MV-4-11 (cell line): ENCODE data around the gene KCNJ9.

Source experiments
- DNase-seq: peaks from one replicate; lab custom pipeline; 2025; lab: John Stamatoyannopoulos, UW

Gene KCNJ9

DNA sequence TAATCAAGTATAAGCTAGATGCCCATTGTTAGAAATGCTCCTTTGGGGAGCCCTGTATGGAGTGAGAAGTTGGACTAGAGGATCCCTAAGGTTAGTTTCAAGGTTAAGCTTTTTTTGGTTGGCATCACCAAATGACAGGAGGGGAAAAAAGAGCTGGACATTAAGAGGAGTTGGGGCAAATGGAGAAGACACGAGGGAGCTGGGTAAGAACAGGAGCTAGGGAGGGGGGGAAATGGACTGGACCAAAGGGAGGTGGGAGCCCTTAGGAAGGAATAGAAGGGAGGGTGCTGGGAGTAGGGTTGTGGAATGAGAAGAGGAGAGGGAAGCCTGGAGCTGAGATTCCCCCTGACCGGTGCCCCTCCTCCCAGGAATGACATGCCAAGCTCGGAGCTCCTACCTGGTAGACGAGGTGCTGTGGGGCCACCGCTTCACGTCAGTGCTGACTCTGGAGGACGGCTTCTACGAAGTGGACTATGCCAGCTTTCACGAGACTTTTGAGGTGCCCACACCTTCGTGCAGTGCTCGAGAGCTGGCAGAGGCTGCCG, 5.9 kb downstream of the KCNJ9 start:
- no peak for DNase-seq

DNA sequence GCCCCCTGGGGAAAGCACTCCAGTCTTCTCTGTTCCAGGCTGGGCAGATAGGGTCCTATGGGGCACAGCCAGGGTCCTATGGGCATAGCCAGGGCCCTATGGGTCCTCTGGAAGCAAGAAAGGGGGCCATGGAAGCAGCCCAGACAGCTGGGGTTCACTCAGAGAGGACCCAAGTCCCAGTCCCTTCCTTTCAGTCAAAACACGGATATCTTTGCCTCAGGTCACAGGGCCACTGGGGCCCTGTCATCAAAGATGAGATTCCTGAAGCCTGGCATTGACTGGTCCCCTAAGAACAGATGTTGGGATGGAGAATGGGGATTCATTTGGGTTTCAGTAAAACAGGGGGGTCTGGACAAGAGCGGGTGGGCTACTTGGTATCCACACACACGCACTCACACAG, 8.5 kb downstream of the KCNJ9 start:
- DNase-seq: no peak

DNA sequence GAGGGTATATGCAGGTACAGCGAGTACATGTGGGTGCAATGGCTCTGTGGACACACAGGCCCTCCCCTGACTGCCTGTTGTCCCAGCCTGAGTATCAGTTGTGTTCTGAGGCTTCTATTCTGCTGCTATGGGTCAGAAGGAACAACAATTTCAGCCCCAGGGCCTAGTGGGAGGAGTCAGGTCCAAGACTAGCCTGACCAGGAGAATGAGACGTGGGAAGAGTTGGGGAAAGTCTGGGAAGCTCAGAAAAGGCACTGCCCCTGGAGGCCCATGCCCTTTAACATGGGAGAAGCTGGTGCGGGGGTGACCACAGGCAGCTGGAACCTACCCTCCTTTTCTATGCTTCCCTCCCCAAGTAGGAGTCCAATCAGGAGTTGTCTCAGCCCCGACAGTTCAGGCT, 9.4 kb downstream of the KCNJ9 start:
- DNase-seq: no peak

DNA sequence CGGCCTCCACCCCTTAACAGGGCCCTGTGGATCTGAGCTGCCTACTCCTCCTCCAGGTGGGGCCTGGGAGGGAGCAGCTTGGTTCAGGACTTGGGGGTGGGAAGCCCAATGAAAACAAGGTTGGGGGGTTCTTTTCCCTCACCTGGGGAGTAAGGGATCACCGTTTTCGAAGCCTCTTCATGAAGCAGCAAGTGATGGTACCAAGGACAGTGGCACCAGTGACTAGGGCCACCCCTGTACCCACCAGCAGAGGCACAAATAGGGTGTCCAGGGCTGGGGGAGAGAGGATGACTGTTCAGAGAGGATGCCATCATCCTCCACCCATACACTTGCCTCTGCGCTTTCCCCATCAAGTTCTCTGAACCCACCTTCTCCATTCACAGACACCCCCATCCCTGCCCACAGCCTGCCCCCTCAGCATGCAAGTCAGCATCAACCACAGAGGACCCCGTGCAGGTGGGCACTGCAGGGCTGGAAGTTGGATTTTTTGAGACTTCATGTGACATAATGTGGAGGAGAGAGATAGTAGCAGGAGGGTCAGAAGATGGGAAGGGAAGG, 10.4 kb downstream of the KCNJ9 start:
- DNase-seq: no peak

DNA sequence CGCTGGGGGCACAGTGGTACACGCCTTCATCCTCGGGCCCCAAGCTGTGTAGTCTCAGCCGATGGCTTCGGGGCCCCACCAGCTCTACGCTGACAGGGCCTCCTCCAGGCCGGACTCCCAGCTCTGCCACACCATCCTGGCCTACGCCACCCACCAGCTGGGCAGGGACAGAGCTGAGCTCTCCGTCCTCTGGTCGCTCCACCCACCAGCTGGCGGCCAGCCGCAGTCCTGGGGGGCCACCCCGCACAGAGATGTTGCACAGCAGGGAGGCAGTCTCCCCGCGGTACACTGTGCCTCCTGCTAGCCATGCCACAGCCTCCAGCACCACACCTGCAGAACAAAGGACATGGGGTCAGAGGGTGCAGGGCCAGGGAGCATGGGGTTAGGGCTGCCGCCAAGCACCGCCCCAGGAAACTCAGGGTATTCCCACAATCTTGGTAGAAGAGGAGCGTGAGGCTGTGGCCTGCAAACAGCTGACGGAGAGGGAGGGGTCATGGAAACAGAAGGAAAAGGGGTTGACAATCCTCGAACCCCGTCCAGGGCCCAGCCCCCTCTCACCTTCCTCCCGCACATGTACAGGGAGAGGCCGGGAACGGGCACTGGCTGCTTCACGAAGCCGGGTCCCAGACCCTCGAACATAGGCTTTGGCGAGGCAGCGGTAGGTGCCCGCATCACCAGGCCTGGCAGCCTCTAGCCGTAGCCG, 11.2 kb downstream of the KCNJ9 start:
- DNase-seq: no peak

DNA sequence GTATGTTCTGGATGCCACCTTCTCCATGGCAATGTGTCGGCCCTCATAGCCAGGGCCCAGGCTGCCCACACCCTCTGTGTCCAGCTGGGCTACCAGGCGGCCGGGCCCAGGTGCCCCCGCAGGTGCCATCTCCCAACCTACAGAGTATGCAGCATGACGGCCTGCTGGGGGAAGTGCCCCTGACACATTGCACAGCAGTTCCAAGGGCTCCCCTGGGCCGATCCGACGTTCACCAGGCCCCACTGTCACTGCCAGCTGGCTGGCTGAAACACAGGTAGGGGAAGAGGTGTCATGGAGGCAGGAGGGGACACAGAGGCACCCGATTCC, 11.7 kb downstream of the KCNJ9 start:
- no peak for DNase-seq

DNA sequence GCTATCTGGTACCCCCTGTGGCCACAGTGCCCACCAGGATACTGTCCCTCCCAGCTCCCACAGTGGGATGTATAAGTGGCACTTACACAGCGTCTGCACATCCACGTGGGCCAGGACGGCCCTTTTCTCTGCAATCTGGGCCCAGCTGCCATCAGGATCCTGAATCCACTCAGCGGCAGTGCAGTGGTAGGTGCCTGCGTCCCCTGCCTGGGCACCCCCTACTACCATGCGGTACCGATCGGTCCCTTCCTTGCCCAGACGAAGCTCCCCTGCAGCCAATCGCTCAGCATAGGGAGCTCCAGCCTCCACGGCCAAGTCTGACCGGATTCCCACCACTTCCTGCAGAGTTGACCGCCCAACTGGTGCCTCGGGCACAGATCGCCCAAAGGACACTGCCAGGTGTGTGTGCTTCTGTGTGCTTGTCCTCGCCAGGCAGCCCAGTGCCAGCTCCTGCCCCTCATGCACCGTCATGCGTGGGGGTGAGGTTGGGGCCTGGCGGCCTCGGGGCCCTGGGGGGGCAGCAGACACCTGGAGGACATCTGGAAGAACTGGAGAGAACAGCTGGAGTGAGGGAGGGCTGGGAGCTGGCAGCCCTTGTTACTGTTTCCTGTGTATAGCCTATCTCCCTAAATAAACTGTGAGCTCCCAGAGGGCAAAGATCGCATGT, 12.4 kb downstream of the KCNJ9 start:
- DNase-seq: no peak

DNA sequence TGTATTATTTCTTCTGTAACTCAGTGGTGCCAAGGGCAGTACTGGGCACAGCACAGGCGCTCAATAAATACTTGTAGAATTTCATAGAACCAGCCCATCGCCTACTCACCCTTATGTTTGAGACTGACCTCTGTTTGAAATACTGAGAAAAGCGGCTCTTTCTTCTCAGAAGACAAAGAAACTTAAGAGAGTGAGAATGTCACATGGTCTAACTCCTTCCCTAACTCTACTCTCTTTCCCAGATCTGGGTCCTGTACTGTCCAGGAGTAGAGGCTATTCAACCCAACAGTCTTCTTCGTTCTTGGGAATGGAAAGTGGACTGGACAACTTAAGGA, 12.9 kb downstream of the KCNJ9 start:
- DNase-seq: no peak

DNA sequence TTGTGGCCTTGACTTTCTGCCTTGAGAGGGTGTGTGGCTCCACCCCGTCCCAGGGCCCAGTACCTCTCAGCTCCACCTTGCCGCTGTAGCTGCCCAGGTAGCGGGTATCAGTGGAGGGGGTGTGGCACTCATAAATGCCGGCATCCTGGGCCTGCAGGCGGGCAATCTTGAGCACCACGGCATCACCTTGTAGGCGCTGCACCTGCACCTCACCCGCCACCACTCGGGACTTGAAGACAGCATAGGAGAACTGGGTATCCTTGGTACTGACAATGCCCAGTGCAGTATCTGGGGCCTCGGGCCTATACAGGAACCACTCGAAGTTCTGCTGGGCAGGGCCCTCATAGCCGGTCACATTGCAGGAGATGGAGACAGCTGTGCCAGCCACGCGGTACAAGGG, 13.5 kb downstream of the KCNJ9 start:
- no peak for DNase-seq

DNA sequence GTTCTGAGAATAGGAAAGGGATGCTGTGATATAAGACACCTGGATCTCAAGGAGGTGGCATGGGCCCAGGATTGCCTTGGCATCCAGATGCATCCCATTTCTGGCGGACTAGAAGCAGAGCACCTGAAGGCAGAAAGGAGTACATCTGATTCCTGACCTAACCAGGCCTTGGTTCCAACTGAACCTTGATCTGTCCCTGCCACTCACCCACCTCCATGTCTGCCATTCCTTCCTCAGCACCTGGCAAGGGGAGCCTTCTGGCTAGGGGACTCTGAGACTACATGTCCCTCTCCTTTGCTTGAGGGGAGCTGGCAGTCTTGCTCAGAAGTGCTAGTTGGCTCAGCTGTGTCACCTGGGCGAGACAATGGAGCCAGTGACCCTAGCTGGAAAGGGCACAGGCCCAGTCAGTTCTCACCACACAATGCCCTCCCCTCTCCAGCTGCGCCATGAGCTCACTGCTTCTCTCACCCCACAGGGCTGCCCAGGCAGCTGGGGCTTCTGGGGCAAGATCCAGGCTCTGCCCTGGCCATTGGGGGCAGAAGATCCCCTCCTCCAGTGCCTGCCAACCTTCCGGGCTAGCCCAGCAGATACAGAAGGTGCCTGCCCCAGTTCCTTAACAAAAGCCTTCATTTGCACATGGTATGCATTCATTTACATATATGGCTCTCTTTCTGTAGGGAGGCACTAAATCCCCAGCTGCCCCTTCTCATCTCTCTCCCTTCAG, 14.2 kb downstream of the KCNJ9 start:
- DNase-seq: no peak

DNA sequence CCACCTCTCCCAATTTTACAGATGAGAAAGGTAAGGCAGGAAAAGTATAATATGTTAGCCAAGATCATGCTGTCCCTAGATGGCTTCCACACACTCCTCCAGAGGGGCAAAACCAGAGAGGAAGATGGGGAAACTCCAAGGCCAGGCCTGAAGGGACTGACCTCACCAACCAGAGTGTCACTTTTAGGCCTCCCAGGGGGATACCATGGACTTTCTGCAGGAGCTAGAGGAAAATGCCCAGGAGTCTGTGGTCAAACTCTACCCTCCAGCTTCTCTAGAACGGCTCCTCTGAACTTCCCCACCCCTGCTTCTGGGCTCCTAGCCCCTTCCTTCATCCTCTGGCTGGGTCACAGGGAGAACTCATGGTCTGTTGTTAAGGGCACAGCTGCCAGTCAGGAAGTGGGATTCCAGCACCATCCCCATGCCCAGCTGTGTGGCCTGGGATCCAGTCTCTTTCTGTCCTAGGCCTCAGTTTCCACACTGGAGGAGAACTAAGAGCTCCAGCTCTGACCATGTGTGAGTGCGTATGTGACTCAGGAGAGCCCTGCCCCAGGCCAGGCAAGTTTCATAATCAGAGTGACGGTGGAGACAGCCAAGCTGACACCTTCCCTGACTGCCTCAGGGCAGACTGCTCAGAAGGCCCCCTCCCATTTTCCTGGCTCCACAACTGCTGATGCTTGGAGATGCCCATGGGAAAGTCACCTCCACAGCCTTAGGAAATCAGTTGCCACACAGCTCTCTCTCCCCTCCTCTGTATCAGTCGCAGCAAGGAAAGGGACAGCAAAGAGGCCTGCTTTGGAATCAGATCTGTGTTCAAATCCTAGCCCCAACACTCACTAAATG, 15.2 kb downstream of the KCNJ9 start:
- DNase-seq: peak; percentile 18

DNA sequence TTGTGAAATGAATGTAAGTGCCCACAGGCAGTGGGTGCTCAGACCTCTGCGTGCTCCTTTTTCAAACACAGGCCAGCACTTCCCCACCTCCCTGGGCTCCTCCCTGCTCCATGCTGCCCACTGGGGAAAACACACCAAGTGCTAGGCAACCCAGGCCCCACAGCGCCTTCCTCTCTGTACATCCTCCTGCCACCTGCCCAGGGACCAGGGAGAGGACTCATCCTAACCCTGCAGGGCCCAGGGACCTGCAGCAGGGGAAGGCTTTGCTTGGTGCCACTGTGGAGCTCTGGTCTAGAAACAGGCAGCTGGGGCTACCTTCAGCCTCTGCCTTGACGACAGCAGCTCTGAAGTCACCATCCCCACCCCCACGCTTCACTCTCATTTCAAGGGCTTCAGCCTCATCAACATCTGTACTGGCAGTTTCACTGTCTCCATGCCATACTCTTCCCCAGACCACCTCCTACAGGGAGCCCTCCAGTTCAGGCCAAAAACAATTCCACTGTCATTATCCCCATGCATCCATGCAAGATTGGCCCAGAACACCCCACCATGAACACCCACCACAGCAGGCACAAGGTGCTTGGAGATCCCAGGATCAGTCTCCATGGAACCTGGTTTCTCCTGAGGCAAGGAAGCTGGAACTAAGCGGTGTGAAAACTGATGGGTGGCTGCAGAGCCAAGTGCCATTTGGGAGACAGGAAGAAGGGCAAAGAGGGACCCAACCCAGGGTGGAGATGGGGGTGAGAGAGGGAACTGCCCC, 16.0 kb downstream of the KCNJ9 start:
- no peak for DNase-seq

DNA sequence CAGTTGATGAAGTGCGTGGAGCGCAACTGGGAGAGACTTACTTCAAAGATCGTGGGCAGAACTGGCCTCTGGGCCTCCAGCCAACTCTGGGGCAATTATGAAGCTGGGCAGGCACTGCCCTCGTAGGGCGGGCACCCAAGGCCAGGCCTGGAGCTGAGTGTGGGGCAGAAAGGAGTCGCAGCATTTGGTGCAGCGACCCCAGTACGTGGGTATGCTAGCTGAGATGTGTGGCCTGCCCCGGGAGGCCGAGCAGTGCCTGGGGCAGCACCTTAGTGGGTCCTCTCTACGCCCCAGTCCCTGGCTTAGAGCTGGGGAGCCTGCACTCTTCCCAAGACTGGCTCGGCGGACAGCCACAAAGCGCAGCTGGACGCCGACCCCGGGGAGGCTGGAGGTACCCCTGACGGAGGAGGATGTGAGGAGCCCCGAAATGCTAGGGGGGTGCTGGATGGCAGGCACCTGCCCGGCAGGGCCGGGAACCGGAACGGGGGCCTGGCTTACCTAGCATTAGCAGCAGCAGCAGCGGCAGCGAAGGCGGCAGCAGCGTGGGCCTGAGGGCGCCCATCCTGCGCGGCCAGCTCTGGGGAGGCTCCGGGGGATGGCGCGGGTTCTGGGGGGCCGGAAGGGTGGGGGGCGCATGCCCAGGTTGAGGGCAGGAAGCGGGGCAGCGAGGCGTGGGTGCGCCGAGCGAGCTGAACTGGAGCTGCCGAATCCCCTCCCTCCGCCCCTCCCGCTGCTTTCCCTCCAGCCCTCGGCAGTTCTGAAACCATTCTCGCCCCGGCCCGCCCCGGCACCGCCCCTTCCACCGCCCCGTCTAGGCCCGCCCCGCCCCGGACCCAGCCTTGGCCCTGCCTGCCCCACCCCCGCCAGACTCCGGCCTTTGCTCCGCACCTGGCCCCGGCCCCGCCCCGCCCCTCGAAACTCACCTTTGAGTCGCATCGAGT, 16.8 kb downstream of the KCNJ9 start, which contains the start of gene IGSF8:
TSS of gene IGSF8 (minus strand) at position 709 of the 941 bp plus-strand sequence. CDS start at position 562, 147 bp downstream.
- DNase-seq: peak; percentile 44

DNA sequence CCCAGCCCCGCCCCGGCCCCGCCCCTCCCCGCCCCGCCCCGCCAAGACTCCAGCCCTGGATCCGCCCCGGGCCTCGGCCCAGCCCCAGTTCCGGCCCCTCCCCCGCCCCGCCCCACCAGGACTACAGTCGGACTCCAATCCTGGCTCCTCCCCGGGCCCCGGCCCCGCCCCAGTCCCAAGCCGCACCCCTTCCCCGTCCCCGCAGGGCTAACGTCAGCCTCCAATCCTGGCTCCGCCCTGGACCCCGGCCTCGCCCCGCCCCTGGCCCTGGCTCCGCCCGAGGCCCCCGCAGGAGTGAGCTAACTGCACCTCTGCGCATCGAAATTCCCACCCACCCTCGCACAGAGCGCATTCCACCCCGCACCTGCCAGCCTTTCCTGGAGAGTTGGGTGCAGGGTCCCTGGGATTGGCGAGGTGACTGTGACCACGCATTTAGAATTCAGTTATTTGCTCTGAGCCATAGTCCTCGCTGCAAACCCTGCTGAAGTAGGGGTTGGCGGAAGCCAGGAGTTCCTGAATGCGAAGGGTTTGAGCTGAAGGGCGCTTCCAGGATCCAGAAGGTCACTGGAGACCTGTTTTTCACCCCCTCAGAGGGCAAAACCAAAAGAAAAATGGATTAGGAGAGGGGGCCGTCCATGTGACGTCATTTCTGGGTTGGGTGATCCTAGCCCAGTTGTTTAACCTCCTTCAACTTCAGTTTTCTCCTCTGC, 17.7 kb downstream of the KCNJ9 start:
- peak; percentile 84 for DNase-seq

DNA sequence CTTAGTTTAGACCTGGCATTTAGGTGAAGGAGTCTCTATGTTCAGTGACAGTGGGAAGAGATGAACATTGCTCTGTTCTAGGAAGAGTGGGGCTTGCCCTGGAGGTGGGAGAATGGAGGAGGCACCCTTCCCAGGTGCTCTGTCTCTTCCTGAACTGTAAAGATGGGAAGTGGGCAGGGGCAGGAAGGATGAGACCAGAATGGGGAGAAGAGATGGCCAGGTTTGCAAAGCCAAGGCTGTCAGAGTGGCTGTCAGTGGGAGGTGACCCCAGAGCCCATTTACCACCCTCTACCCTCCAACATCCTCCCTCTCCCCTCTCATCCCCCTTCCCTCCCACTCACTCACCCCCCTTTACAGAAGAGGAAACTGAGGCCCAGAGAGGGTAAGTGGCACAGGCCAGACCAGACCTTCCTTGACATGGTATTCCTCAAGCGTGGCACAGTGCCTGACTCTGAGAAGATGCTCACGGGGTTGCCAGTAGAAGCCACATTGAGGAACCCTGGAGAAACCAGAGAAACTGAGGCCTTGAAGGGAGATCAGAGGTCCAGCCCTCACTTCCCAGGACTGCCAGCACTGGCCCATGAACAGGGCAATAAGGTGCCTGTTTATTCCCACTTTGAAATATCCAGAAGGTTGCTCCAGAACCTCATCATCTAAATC, 18.5 kb downstream of the KCNJ9 start:
- no peak for DNase-seq

DNA sequence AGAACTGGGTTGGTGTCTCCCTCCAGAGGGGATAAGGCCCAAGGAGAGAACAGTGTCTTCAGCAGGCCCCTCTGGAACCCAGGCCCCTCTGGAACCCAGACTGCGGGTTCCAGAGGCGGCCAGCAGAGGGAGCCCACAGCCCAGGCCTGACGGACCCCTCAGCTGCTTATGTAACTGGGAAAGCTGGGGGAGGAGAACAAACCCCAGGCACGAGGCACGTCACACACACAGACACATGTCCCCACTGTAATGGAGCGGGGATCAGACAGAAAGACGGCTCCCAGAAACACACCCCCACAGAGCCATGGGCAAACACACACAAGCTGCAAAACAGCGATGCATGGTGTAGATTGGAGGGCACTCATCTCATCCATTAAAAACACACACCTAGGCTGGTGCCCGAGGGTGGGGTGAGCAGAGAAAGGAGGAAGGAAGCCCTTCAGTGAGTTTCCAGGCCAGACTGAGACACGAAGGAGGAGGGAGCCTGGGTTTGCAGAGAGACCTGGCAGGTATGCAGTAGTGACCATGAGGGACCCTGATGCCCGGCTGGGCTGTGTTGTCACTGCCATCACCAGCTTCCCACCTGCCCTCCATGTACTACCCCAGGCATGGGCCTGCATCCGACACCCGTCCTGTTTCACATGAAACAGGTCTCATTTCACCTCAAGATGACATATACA, 19.8 kb downstream of the KCNJ9 start:
- DNase-seq: peak; percentile 78

DNA sequence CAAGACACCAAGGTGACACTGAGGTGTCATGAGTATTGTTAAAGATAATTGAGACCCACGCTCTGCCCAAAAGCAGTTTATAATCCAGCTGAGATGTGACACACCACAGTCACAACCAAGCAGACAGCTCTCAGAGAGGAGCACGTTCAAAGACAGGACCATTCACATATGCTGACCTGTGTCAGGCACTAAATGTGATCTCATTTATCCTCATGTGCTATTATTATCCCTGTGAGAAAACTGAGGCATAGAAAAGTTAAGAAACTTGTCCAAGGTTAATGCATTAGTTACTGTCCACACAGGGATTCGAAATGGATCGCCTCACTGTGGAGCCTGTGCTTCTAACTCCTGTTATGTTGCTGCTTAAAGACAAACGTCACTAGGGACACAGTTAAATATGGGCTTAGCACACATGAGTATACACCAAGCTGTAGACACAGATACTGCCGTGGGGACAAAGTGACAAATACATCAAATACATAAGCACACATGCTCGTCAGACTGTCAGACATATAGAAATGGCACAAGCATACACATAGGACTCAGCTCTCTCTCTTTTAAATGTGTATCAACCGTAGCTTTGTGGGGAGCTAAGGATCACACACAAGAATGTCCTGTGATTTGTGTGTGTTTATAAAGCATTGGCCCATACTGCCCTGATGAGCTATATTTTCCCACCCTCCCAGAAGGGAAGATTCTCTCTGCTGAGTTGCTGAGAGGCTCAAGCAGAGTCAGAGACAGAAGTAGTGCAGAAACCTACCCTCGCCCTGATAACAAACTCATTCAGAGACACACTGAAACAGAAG, 20.6 kb downstream of the KCNJ9 start:
- no peak for DNase-seq
